Chondrocyte (in vitro differentiated cells): Measurements from ENCODE around the gene FBXL14. TPM values are rescaled to one million over a fixed set of nuclear protein-coding genes. Genes with fewer than 3 reads are reported as not detected.

Source experiments
- DNase-seq: peaks from one replicate; pipeline ENCODE4 v3.0.0; 2021; ENCODE audit warnings: mixed read lengths, low spot score
- H3K27ac Mint-ChIP-seq: one replicate; pipeline ENCODE4 v1.8.0; 2021; ENCODE audit warnings: mild to moderate bottlenecking, moderate library complexity, mixed read lengths; ENCODE audit not compliant: unreplicated experiment
- H3K27me3 Mint-ChIP-seq: 2 replicates; pipeline ENCODE4 v1.8.0; 2021; ENCODE audit warnings: low read depth, mixed read lengths
- H3K36me3 Mint-ChIP-seq: 2 replicates; pipeline ENCODE4 v1.8.0; 2021; ENCODE audit warnings: low read depth, mixed read lengths
- H3K4me1 Mint-ChIP-seq: 2 replicates; pipeline ENCODE4 v1.8.0; 2021; ENCODE audit warnings: low read depth, mild to moderate bottlenecking, mixed read lengths
- H3K4me3 Mint-ChIP-seq: one replicate; pipeline ENCODE4 v1.8.0; 2021; ENCODE audit warnings: mild to moderate bottlenecking, moderate library complexity, mixed read lengths; ENCODE audit not compliant: unreplicated experiment
- H3K9me3 Mint-ChIP-seq: 2 replicates; pipeline ENCODE4 v1.8.0; 2021; ENCODE audit warnings: low read depth, mixed read lengths
- CTCF ChIP-seq: fragments of 200-600 bp; sonication (generic); IDR thresholded peaks from 2 replicates; pipeline ENCODE4 v1.5.0; 2021; ENCODE audit warnings: antibody characterized with exemption, mild to moderate bottlenecking, moderate library complexity
- total RNA-seq: library from RNA; stranded (reverse); gene quantifications from 3 replicates; pipeline ENCODE4 v1.2.1, GENCODE V29; 2021

The FBXL14 gene
- total RNA-seq, 1 donor from 2014 or later, result 6.3 TPM

GRCh38 chr12:1619159-1619558 is 24.8 kb upstream of the FBXL14 start:
- peaks cover 33% of the 10 kb centered on the region for H3K4me1 Mint-ChIP-seq
- no peaks in the 10 kb centered on the region for H3K9me3 Mint-ChIP-seq
- no peaks in the 10 kb centered on the region for H3K27me3 Mint-ChIP-seq
- no peak for DNase-seq
- no peak for TF ChIP-seq CTCF
- H3K36me3 Mint-ChIP-seq, result peaks cover 10% of the 10 kb centered on the region
- no peak overlapping the region for H3K4me3 Mint-ChIP-seq
- H3K27ac Mint-ChIP-seq, result no peak overlapping the region

GRCh38 chr12:1618489-1618888 is 24.1 kb upstream of the FBXL14 start:
- Mint-ChIP-seq H3K9me3 (no peaks in the 10 kb centered on the region), H3K36me3 (peaks cover 8% of the 10 kb centered on the region), H3K27me3 (no peaks in the 10 kb centered on the region), H3K4me3 (no peak overlapping the region), H3K4me1 (peaks cover 30% of the 10 kb centered on the region), H3K27ac (no peak overlapping the region)
- TF ChIP-seq CTCF, result no peak
- no peak for DNase-seq

- no peaks in the 10 kb centered on the region for H3K27me3 Mint-ChIP-seq
- H3K9me3 Mint-ChIP-seq, result no peaks in the 10 kb centered on the region
- no peak for TF ChIP-seq CTCF
- H3K27ac Mint-ChIP-seq, result no peak overlapping the region
- no peak for DNase-seq
- peaks cover 7% of the 10 kb centered on the region for H3K36me3 Mint-ChIP-seq
- H3K4me3 Mint-ChIP-seq, result no peak overlapping the region
- H3K4me1 Mint-ChIP-seq, result peaks cover 37% of the 10 kb centered on the region
Observed at GRCh38 chr12:1616233-1617066, 22.1 kb upstream of the FBXL14 start.

- H3K27me3 Mint-ChIP-seq, result no peaks in the 10 kb centered on the region
- no peak overlapping the region for H3K4me3 Mint-ChIP-seq
- no peaks in the 10 kb centered on the region for H3K9me3 Mint-ChIP-seq
- DNase-seq, result no peak
- H3K4me1 Mint-ChIP-seq, result peaks cover 41% of the 10 kb centered on the region
- no peak overlapping the region for H3K27ac Mint-ChIP-seq
- TF ChIP-seq CTCF, result no peak
- H3K36me3 Mint-ChIP-seq, result peaks cover 7% of the 10 kb centered on the region
Observed at GRCh38 chr12:1614360-1614759, 20.0 kb upstream of the FBXL14 start.

- TF ChIP-seq CTCF, result no peak
- Mint-ChIP-seq H3K27me3 (no peaks in the 10 kb centered on the region), H3K36me3 (peaks cover 7% of the 10 kb centered on the region), H3K4me3 (no peak overlapping the region), H3K27ac (no peak overlapping the region), H3K4me1 (peaks cover 36% of the 10 kb centered on the region), H3K9me3 (no peaks in the 10 kb centered on the region)
- DNase-seq, result no peak
Observed at GRCh38 chr12:1613860-1614259, 19.5 kb upstream of the FBXL14 start.
